Thoracic aorta (tissue), 2 donors: ENCODE measurements around the gene LRRC58. TPM values are rescaled to one million over a fixed set of nuclear protein-coding genes. Genes with fewer than 3 reads are reported as not detected.

Source experiments
- ATAC-seq: fragments of 150-250 bp; one replicate; pipeline ENCODE4 v1.8.0; 2017; ENCODE audit warnings: low read depth; ENCODE audit not compliant: insufficient number of reproducible peaks, low FRiP score
- DNase-seq: peaks from one replicate; pipeline ENCODE4 v3.0.0-alpha.2; 2020; ENCODE audit warnings: low spot score
- H3K27ac ChIP-seq, 2 donors: fragments of 200-600 bp; sonication (generic); 1 replicate in 1 of 2; 2 replicates in 1 of 2; pipeline ENCODE4 v1.5.1; 2016; ENCODE audit warnings: mild to moderate bottlenecking in 2 of 2, moderate library complexity in 2 of 2
- H3K27me3 ChIP-seq: fragments of 200-600 bp; sonication (generic); replicated peaks from 2 replicates; pipeline ENCODE4 v1.6.0; 2016; ENCODE audit warnings: mild to moderate bottlenecking; ENCODE audit not compliant: insufficient read depth
- H3K36me3 ChIP-seq: fragments of 200-600 bp; sonication (generic); one replicate; pipeline ENCODE4 v1.5.1; 2016
- H3K4me1 ChIP-seq, 2 donors: fragments of 200-600 bp; sonication (generic); 1 replicate in 1 of 2; 2 replicates in 1 of 2; pipeline versions ENCODE4 v1.5.1 to v1.6.0; 2016; ENCODE audit warnings: low read depth in 2 of 2, mild to moderate bottlenecking in 1 of 2; ENCODE audit not compliant: control insufficient read depth in 1 of 2
- H3K4me3 ChIP-seq: fragments of 200-600 bp; sonication (generic); 2 replicates; pipeline ENCODE4 v1.5.1; 2016; ENCODE audit warnings: mild to moderate bottlenecking
- H3K9me3 ChIP-seq: fragments of 200-600 bp; sonication (generic); 2 replicates; pipeline ENCODE4 v1.5.1; 2016
- CTCF ChIP-seq: fragments of 200-600 bp; sonication (generic); IDR thresholded peaks from one replicate; pipeline ENCODE4 v1.5.1; 2019; ENCODE audit warnings: antibody characterized with exemption
- total RNA-seq, 2 donors: library from RNA; depleted of rRNA; stranded (reverse); fragments of >200 nt; gene quantifications; one replicate each; pipeline versions ENCODE4 v1.1.0 to v1.2.3, GENCODE V29; 2016

The LRRC58 gene
- total RNA-seq, 2 donors from 2014 or later, result 27.9 to 35.6 TPM

GRCh38 chr3:120353463-120353862 is 4.3 kb upstream of the LRRC58 start:
- H3K27ac ChIP-seq, result no peak overlapping the region
- no peak for DNase-seq
- no peak for TF ChIP-seq CTCF
- H3K4me1 ChIP-seq, result peaks cover 8% of the 10 kb centered on the region in 2 donors
- ATAC-seq, result no peak
- no peak overlapping the region for H3K4me3 ChIP-seq
- H3K27me3 ChIP-seq, result no peaks in the 10 kb centered on the region
- no peaks in the 10 kb centered on the region for H3K9me3 ChIP-seq
- H3K36me3 ChIP-seq, result no peaks in the 10 kb centered on the region

- Histone ChIP-seq H3K27me3 (no peaks in the 10 kb centered on the region), H3K9me3 (no peaks in the 10 kb centered on the region), H3K27ac (no peak overlapping the region), H3K36me3 (no peaks in the 10 kb centered on the region), H3K4me1 (peaks cover 14 to 18% of the 10 kb centered on the region in 2 donors), H3K4me3 (no peak overlapping the region)
- no peak for TF ChIP-seq CTCF
- DNase-seq, result no peak
- no peak for ATAC-seq
These were observed 2.9 kb upstream of the LRRC58 start for GRCh38 chr3:120352017-120352416.

GRCh38 chr3:120350401-120350941 is 1.3 kb upstream of the LRRC58 start:
- H3K4me1 ChIP-seq, result peaks cover 14 to 28% of the 10 kb centered on the region in 2 donors
- DNase-seq (no peak), ATAC-seq (no peak)
- peak overlapping the region; percentile 69 to 80 for H3K27ac ChIP-seq
- no peaks in the 10 kb centered on the region for H3K9me3 ChIP-seq
- H3K36me3 ChIP-seq, result no peaks in the 10 kb centered on the region
- no peaks in the 10 kb centered on the region for H3K27me3 ChIP-seq
- peak overlapping the region; percentile 73 for H3K4me3 ChIP-seq
- TF ChIP-seq CTCF, result no peak

- peaks cover 14 to 35% of the 10 kb centered on the region in 2 donors for H3K4me1 ChIP-seq
- peak overlapping the region; percentile 69 to 80 for H3K27ac ChIP-seq
- DNase-seq (no peak), ATAC-seq (no peak)
- no peaks in the 10 kb centered on the region for H3K27me3 ChIP-seq
- H3K9me3 ChIP-seq, result no peaks in the 10 kb centered on the region
- H3K4me3 ChIP-seq, result peak overlapping the region; percentile 73
- no peaks in the 10 kb centered on the region for H3K36me3 ChIP-seq
- no peak for TF ChIP-seq CTCF
These were observed 636 bp upstream of the LRRC58 start for GRCh38 chr3:120349855-120350125.

GRCh38 chr3:120348065-120348990 is 826 bp downstream of the LRRC58 start:
- DNase-seq (no peak), ATAC-seq (no peak)
- TF ChIP-seq CTCF, result no peak
- Histone ChIP-seq H3K36me3 (no peaks in the 10 kb centered on the region), H3K4me3 (peak overlapping the region; percentile 73), H3K4me1 (peaks cover 16 to 35% of the 10 kb centered on the region in 2 donors), H3K27ac (peak overlapping the region; percentile 69 to 80), H3K9me3 (no peaks in the 10 kb centered on the region), H3K27me3 (no peaks in the 10 kb centered on the region)
